ENCODE data around the gene DDX10.
A peak's percentile ranks its signal among the peaks of the same experiment; 100 is the strongest.

The DDX10 gene

GRCh38 chr11:108697872-108698473, 33.1 kb downstream of the DDX10 start:
- no peak overlapping the region for H3K27ac ChIP-seq
- no peak for TF ChIP-seq ZFX (IDR thresholded peaks at IDR 0.05; ENCODE audit: borderline replicate concordance)
- TF ChIP-seq, protein P1, sequence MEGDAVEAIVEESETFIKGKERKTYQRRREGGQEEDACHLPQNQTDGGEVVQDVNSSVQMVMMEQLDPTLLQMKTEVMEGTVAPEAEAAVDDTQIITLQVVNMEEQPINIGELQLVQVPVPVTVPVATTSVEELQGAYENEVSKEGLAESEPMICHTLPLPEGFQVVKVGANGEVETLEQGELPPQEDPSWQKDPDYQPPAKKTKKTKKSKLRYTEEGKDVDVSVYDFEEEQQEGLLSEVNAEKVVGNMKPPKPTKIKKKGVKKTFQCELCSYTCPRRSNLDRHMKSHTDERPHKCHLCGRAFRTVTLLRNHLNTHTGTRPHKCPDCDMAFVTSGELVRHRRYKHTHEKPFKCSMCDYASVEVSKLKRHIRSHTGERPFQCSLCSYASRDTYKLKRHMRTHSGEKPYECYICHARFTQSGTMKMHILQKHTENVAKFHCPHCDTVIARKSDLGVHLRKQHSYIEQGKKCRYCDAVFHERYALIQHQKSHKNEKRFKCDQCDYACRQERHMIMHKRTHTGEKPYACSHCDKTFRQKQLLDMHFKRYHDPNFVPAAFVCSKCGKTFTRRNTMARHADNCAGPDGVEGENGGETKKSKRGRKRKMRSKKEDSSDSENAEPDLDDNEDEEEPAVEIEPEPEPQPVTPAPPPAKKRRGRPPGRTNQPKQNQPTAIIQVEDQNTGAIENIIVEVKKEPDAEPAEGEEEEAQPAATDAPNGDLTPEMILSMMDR (IDR thresholded peaks at IDR 0.05): peak; percentile 91

GRCh38 chr11:108698844-108699642, 34.2 kb downstream of the DDX10 start:
- TF ChIP-seq ZFX (IDR thresholded peaks at IDR 0.05; ENCODE audit: borderline replicate concordance): no peak
- TF ChIP-seq, protein P1 (IDR thresholded peaks at IDR 0.05): no peak

DNA sequence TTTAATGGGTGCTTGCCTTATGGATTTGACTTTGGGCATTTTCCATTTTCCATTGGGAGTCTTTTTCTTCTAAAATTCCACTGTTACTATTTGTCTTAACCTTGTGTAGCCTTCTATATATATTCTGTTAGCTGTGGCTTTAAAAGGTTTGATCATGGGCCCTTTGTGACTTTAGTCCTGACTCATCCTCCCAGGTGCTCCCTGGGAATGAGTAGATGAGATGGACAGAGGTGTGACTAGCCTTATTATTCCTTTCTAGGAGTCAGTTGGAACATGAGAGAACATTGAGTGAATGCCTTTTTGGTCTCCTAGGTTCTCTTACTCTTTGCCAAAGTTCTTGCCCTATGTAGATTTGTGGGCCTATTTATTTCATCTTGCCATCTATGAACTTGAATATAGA, 39.0 kb downstream of the DDX10 start:
- TF ChIP-seq, protein P1 (IDR thresholded peaks at IDR 0.05): no peak
- no peak for TF ChIP-seq ZFX (IDR thresholded peaks at IDR 0.05; ENCODE audit: borderline replicate concordance)
- H3K27ac ChIP-seq: no peak overlapping the region

More at GRCh38 chr11:108698844-108699642, 34.2 kb downstream of the DDX10 start:
- H3K27ac ChIP-seq: no peak overlapping the region

DNA sequence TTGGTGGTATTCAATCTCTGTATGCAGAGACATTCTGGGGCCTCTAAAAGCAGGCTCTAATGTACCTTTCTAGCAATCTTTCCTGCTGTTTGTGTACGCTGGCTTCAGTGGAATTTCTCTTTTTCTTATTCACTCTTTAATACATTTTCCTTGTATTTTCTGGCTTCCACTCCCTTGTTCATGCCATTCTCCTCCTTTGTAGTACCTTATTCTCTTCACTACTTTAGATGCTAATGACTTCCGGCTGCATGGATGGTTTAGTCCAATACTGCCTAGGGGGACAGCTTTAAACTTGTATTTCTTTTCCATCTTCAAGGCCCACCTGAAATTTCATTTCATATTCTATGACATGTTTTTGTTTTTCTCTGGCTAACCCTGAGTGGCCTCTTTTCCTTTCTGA, 40.2 kb downstream of the DDX10 start:
- no peak overlapping the region for H3K27ac ChIP-seq
- TF ChIP-seq ZFX (IDR thresholded peaks at IDR 0.05; ENCODE audit: borderline replicate concordance): no peak
- TF ChIP-seq, protein P1 (IDR thresholded peaks at IDR 0.05): no peak

DNA sequence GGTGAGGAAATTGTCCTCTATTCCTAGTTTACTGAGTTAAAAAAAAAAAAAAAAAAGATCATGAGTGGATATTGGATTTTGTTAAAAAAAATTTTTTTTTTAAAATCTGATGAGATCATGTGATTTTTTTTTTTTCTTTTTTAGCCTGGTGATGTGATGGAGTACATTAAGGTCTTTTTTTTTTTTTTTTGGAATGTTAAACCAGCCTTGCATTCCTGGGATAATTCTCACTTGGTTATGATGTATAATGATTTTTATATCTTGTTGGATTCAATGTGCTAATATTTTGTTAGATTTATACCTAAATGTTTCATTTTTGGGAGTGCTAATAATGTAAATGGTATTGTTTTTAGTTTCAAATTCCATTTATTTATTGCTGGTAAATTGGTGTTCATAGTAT, 43.3 kb downstream of the DDX10 start:
- H3K27ac ChIP-seq: no peak overlapping the region
- TF ChIP-seq ZFX (IDR thresholded peaks at IDR 0.05; ENCODE audit: borderline replicate concordance): no peak
- TF ChIP-seq, protein P1 (IDR thresholded peaks at IDR 0.05): no peak

DNA sequence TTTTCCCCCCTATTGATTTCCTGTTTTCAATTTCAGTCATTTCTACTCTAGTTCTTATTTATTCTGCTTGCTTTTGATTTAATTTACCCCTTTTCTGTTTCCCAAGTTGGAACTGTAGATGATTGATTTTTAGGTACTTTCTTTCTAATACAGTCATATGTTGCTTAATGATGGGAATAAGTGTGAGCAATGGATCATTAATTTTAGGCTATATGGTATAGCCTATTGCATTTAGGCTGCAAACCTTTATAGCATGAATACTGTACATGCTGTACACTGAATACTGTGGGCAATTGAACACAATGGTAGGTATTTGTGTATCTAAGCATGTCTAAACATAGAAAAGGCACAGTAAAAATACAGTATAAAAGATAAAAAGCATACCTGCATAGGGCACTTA, 44.9 kb downstream of the DDX10 start:
- no peak overlapping the region for H3K27ac ChIP-seq
- no peak for TF ChIP-seq ZFX (IDR thresholded peaks at IDR 0.05; ENCODE audit: borderline replicate concordance)
- TF ChIP-seq, protein P1 (IDR thresholded peaks at IDR 0.05): no peak
